ENCODE data around the gene PAF1.

Gene PAF1

DNA sequence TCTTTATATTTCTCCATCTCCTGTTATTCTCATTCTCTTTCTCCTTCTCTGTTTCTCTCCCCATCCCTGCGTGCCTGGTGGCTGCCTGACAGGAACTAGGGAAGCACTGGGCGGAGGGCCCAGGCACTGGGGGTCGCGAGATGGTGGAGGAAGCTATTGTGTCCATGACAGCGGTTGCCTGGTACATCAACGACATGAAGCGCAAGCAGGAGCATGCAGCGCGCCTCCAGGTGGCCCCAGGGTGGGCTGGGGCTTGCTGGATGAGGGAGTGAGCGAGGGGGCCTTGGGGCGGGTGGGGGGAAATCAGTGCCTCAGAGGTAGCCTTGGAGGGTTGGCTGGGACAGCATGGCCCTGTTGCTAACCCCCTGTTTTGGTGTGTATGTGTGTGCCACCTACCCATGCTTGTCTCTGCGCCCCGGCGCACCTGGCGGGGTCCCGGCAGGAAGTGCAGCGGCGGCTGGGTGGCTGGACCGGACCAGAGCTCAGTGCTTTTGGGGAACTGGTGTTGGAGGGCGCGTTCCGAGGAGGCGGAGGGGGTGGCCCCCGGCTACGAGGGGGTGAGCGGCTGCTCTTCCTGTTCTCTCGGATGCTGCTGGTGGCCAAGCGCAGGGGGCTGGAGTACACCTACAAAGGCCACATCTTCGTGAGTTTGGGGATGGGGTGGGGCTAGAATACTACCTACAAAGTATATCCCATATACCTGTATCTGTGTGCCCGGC lies 26.7 kb upstream of the PAF1 start:
- DNase-seq (ENCODE audit: low read depth in 2 of 2, low spot score in 1 of 2), result no peak

DNA sequence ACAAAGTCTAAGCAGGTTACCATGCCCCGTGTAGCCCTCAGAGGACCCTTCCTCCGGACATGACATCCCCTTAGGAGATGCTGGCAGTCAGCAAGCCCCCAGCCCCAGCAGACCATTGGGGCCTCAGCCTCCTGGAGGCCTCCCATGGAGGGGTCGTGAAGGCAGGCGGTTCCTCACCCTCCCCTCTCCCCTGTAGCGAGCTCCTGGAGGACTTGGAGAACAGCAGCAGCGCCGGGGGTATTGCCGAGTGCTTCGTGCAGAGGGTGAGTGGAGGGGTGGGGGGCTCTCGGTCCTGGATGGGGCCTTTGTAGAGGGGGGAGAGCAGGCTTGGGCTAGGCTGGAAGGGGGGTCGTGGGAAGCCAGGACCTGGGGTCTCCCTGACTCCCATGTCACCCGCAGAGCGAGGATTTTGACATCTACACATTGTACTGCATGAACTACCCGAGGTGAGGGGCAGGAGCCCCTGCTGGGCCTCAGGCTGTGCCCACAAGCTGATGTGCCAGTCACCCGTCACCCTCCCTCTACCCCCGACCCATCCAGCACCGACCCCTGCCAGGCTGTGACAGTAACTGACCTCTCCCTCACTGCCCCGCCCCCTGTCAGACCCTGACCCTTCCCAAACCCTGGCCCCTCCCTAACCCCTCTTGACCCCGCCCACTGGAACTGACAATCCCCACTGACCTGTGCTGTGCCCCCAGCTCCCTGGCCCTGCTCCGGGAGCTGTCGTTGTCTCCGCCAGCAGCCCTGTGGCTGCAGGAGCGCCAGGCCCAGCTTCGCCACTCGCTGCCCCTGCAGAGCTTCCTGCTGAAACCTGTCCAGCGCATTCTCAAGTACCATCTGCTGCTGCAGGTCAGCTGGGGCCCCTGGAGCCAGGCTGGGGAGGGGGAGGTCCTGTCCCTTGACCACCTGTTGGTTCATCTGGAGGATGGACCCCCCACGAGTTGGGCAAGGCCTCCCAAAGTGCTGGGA lies 25.5 kb upstream of the PAF1 start:
- no peak for DNase-seq (ENCODE audit: low read depth in 2 of 2, low spot score in 1 of 2)

DNA sequence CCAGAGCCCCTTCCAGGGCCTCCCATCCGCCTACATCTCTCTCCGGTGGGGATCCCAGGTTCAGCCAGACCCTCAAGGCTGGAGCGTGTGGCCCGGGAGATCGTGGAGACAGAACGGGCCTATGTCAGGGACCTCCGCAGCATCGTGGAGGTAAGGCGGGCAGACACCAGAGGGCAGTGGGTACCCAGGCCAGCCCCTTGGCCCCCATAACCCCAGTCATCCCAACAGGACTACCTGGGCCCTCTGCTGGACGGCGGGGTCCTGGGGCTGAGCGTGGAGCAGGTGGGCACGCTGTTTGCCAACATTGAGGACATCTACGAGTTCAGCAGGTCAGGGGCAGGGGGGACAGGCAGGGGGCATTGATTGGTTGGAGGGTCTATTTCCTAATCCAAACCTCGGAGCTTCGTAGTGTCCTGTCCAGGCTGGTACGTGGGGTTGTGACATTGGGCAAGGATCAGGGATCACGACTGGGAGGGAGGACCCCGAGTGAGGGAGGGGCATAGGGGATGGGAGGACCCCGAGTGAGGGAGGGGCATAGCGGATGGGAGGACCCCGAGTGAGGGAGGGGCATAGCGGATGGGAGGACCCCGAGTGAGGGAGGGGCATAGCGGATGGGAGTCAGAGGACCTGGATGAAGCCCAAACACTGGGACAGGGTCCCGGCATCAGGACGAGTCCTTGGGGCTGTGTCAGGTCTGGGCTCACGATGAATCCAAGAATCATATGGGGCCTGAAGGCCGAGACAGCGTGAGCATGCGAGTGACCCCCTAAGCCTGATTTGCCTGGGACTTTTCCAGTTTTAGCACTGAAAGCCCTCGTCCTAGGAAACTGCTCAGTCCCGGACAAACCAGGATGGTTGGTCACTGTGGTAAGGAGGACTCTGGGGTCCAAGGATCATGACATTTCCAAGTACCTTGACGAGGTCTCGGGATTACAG lies 24.5 kb upstream of the PAF1 start:
- DNase-seq (ENCODE audit: low read depth in 2 of 2, low spot score in 1 of 2), result no peak

DNA sequence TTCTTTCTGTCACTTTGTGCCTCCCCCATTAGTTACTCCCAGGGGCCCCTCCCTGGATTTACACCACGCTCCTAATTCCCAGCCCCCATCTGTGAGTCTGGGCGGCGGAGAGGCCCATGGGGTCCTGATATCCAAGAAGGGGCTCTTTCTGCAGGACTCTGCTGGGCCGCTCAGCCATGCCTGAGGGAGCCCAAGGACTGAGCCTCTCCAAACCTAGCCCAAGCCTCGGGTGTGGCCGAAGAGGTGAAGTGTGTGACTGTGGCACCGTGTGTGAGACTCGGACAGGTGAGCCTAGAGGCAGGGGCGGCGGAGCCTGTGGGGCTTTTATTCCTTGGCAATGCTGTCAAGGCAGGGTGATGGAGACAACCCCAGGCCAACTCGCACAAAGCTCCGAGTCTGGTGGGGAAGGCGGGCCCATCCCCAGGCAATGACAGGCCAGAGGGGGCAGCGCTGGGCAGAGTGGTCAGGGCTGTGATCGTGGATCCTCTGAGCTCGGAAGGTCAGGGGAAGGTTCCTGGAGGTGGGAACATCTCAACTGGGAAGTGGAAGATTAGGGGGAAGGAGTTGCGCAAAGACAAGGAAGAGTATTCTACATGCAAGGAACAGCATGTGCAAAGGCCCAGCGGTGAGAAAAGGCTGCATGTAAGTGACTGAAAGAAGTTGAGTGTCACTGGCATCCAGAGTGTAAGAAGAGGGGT lies 23.2 kb upstream of the PAF1 start:
- DNase-seq (ENCODE audit: low read depth in 2 of 2, low spot score in 1 of 2), result no peak

DNA sequence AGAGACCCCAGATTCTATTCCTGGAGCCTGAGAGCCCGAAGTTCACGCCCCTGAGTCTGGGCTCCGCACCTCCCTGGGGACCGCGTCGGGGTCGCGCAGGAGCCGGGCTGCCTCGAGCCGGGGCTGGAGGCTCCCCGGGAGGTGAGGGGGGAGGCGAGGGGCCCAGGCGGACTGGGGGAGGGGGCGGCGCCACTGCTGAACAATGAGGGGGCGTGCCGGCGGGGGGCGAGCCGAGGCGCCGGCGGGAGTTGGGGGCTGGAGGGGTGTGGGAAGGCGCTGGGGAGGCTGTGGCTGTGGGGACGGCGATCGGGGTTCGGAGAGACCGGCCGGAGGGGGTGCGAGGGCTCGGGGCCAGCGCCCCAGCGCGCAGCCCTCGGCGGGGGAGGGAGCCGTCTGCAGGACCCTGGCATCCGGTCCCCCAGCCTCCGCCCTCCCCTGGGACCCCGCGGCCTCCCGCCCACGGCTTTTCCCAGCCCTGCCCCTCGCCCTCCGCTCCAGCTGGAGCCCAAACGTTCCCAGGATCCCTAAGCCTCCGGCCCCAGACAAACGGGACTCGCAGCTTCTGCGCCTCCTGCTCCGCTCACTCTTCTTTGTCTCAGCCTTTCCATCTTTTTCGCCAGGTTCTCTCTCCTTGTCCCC lies 22.5 kb upstream of the PAF1 start:
- no peak for DNase-seq (ENCODE audit: low read depth in 2 of 2, low spot score in 1 of 2)

DNA sequence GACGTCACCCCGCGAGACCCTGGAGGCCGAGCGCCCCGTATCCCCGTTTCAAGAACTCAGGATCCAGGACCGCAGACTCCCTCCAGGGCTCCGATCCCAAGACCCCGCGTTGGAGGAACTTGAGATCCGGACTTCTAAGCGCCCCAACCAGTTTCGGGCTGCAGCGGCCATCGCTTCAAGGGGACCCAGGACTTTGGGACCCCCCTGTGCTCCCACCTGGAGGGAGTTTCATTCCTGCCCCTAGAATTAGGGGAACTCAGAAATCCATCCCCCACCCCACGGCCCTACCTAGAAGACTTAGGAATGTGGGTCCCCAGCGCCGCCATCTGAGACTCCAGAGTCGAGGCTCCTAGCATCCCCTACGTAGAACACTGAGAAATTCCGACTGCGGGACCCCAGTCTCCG lies 22.0 kb upstream of the PAF1 start:
- no peak for DNase-seq (ENCODE audit: low read depth in 2 of 2, low spot score in 1 of 2)

DNA sequence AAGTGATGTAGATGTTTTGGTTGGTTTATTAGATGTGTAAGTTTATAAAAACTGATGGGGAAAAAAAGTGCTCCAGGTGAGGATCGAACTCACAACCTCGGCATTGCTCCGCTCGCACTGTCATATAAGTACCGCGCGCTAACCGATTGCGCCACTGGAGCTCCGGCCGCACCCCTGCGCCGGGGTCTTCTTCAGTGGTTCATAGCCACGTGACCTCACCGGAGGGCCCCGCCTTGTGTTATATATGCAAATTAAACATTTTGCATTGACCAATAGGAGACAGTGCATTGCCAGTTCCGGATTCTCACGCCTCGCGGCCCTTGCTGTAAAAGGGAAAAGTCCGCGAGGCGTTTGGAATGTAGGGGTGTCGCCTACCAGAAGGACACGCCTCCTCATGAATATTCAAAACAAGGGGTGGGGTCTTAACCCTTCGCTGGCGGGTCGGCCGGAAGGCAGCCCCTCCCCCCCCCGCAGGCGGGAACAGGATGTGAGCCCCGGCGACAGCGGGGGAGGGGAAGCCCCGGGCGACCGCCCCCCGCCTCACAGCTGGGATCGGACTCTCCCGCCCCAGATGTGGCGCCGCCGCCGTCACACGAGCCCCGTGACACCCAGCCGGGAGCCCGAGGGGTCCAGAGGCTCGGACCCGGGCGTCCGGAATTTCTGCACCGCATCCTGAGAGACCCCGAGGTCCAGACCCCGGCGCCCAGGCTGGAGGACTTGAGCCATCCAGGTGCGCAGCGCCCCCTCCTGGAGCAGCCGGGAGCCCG lies 21.4 kb upstream of the PAF1 start, which contains the start of gene PLEKHG2:
Gene PLEKHG2, plus strand, starts transcription at position 570 of the 767 bp plus-strand sequence. CDS start 1,418 bp downstream, outside the sequence.
- DNase-seq (ENCODE audit: low read depth in 2 of 2, low spot score in 1 of 2), result peak; percentile 94 to 97

DNA sequence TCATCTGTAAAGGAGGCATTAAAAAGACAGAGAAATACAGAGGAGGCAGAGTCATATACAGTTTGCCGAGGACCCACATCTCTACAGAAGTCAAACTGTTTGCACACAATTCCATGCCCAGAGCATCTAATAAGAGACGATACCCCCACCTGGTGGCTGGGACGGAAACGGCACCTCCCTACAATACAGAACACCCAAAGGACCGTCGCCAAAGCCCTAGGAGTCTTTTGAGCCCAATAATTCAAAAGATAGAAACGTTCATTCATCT lies 20.9 kb upstream of the PAF1 start:
- peak in 1 of 2 donors; percentile 84 for DNase-seq (ENCODE audit: low read depth in 2 of 2, low spot score in 1 of 2)

DNA sequence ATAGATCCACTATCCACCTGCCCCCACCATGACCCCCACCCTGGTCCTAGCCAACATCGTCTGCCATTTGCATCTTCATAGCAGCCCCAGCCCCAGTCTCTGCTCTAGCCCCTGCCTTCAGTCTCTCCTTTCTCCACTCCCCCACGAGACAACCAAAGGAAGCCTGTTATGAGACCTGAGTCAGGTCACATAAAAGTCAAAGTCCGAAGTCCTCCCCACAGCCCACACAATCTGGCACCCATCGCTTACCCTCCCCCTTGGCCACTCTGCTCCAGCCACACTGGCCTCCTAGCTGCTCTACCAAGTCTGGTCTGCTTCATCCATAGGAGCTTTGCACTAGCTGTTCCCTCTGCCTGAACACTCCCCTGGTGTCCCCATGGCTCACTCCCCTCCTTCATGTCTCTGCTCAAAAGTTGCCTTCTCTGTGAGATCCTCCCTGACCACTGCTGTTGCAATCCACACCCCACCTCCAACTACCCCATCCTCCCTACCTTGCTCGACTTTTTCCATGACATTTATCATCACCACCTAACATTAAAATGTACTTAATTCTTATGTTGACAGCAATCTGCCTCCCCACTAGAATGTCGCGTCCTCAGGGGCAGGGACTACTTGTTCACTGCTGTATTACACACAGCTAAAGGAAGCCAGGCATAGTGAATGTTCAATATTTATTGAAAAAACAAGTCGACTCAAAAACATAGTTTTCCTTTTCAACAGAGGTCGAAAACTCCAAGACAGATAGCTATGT lies 20.4 kb upstream of the PAF1 start:
- DNase-seq (ENCODE audit: low read depth in 2 of 2, low spot score in 1 of 2), result peak in 1 of 2 donors; percentile 11

DNA sequence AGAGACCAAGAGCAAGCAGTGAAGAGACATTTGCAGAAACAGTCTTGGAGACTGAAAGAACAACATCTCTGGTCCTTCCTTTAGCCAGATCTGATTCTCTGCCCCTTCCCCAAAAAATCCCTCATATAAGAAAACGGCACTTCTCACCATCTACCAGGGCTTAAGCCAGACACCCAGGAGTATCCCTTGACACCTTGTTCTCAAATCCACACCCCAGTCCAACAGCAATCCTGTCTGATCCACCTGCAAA lies 19.9 kb upstream of the PAF1 start:
- DNase-seq (ENCODE audit: low read depth in 2 of 2, low spot score in 1 of 2), result no peak

DNA sequence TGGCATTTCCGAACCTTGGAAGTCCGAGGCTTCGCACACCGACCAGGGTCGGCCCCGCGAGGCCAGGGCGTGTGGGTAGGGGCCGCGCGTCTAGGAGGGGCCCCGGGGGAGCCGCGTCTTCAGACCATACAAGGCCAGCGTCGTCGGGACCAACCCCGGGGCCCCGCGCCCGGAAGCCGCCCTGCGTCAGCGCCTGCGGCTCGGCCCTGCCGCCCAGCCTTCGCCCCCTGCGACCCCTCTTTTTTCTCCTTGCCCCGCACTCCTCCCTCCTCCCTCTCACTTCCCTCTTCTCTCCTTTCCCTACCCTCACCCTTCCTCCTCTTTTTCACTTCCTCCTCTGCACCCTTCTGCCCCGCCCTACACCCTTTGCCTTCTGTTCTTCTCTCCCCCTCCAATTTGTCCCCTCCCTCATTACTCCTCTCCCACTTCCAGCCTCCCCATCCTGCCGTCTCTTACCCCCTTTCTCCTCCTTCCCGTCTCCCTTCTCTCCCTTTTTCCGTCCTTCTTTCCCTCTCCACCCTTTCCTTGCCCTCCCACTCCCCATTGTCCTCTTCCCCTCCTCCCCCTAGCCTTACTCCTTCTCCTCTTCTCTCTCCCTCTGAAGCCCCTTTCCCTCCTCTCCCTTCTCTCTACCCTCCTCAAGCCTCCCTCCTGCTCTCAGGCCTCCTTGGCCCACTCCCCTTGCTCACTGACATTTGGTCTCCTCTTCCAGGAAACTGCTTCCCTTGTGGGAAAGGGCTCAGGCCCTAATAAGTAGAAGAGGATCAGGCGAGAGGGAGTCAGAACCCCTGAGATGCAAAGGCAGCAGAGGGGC lies 19.3 kb upstream of the PAF1 start:
- peak in 1 of 2 donors; percentile 61 for DNase-seq (ENCODE audit: low read depth in 2 of 2, low spot score in 1 of 2)

DNA sequence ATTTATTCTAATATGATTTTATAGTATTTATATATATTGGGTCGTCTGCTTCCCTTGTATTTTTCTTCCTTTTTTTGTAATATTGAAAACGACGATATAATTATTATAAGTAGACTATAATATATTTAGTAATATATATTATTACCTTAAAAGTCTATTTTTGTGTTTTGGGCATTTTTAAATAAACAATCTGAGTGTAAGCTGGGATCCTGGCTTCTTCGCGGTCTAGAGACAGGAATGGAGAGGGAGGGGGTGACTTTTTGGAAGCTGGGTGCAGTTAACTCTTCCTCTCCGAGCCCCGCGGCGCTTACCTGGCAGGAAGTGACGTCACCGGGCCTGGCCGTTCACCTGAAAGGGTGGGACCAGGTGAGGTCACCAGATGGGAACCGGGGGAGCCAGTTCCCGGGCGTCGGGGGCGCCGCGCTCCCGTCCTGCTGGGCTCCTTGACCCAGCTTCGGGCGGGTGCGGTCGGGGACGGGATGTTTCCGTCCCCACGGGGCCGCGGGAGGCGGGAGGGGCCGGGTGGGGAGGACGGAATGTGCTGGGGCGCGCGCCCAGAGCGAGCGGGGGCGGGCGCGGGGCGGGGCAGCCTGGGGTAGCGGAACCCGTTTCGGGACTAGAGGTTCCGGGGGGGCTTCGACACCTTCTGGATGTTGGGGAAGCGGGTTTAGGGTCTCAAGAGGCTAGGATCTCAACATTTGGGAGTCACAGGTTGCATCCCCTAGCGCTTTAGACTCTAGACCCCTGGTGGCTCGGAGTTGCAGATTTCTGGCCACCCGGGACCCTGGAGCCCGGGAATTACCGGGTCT lies 18.5 kb upstream of the PAF1 start:
- peak in 1 of 2 donors; percentile 86 for DNase-seq (ENCODE audit: low read depth in 2 of 2, low spot score in 1 of 2)

DNA sequence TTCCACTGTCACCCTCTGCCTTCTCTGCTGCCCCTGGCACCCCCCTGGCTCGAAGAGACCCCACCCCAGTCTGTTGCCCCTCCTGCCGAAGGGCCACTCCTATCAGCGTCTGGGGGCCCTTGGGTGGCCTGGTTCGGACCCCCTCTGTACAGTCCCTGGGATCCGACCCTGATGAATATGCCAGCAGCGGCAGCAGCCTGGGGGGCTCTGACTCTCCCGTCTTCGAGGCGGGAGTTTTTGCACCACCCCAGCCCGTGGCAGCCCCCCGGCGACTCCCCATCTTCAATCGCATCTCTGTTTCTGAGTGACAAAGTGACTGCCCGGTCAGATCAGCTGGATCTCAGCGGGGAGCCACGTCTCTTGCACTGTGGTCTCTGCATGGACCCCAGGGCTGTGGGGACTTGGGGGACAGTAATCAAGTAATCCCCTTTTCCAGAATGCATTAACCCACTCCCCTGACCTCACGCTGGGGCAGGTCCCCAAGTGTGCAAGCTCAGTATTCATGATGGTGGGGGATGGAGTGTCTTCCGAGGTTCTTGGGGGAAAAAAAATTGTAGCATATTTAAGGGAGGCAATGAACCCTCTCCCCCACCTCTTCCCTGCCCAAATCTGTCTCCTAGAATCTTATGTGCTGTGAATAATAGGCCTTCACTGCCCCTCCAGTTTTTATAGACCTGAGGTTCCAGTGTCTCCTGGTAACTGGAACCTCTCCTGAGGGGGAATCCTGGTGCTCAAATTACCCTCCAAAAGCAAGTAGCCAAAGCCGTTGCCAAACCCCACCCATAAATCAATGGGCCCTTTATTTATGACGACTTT lies 17.7 kb upstream of the PAF1 start:
- DNase-seq (ENCODE audit: low read depth in 2 of 2, low spot score in 1 of 2), result peak in 1 of 2 donors; percentile 30

DNA sequence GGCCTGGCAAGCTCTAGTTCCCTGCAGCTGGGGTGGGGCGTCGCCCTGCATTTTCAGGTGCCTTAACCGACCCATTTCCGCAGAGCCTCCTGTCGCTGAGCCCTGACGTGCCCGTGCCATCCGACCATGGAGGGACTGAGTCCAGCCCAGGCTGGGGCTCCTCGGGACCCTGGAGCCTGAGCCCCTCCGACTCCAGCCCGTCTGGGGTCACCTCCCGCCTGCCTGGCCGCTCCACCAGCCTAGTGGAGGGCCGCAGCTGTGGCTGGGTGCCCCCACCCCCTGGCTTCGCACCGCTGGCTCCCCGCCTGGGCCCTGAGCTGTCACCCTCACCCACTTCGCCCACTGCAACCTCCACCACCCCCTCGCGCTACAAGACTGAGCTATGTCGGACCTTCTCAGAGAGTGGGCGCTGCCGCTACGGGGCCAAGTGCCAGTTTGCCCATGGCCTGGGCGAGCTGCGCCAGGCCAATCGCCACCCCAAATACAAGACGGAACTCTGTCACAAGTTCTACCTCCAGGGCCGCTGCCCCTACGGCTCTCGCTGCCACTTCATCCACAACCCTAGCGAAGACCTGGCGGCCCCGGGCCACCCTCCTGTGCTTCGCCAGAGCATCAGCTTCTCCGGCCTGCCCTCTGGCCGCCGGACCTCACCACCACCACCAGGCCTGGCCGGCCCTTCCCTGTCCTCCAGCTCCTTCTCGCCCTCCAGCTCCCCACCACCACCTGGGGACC lies 16.9 kb upstream of the PAF1 start:
- DNase-seq (ENCODE audit: low read depth in 2 of 2, low spot score in 1 of 2), result peak in 1 of 2 donors; percentile 22

DNA sequence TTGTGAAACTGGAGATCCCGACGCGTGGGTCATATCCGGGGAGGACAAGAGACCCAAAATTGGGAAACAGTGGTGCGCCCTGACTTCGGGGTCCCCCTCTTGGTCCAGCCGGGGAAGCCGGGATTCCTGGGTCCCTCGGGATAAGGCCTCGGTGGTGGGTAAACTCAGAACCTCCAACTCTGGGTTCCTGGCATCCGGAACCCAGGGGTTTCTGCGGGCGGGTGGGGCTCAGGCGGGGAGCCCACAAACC lies 16.4 kb upstream of the PAF1 start:
- peak in 1 of 2 donors; percentile 55 for DNase-seq (ENCODE audit: low read depth in 2 of 2, low spot score in 1 of 2)

Data from stimulated activated CD8-positive, alpha-beta memory T cell treated with anti-CD3 and anti-CD28 coated beads, Interleukin-4, amount 100 ng/mL, for 1 hour (primary cell).